Right ventricle myocardium inferior (tissue), 1 donor: ENCODE measurements around the gene ASCC3. TPM values are rescaled to one million over a fixed set of nuclear protein-coding genes. Genes with fewer than 3 reads are reported as not detected.

Experiments used
- ATAC-seq: fragments of 200-7000 bp; cut with Tn5 transposase; one replicate; pipeline ENCODE4 v1.9.1; 2020; ENCODE audit warnings: mild to moderate bottlenecking, moderate library complexity
- DNase-seq: peaks from one replicate; pipeline ENCODE4 v3.0.0; 2021; ENCODE audit errors: missing footprints
- intact Hi-C: fragments of 100-400 bp; cut with DNase I; formaldehyde crosslinking; loops from one replicate; pipeline ENCODE4 v1.11.0; 2022
- total RNA-seq: library from RNA; stranded (reverse); fragmentation: NEBNext Ultra II Directional; extraction: Animal tissue kit (Norgen Biotek cat#: 25700); gene quantifications from one replicate; pipeline ENCODE4 v1.2.1, GENCODE V29; 2021
- donor health status: DM: no; HTN: yes; CAD: no; lungs with severe emphysema.

ASCC3 gene
- total RNA-seq, 1 donor from 2014 or later: 14.5 TPM

DNA sequence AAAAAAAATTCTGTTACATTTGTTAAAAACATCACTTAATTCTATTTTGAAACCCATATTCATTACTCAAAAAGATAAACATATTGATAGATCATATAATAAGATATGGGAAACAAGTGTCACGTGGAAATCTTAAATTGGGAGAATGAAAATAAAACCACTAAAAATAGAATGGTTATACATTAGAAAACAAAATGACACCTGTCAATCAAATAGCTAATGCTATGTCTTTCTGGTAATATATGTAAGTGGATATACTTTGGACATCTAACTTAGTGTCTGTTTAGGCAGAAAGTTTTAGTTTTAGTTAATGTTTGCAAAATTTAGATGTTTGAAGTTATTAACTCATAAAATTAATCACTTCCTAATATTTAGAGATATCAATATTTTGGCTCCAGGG, 321.3 kb downstream of the ASCC3 start:
- DNase-seq (no peak), ATAC-seq (no peak)
- intact Hi-C loops: no loop called here

DNA sequence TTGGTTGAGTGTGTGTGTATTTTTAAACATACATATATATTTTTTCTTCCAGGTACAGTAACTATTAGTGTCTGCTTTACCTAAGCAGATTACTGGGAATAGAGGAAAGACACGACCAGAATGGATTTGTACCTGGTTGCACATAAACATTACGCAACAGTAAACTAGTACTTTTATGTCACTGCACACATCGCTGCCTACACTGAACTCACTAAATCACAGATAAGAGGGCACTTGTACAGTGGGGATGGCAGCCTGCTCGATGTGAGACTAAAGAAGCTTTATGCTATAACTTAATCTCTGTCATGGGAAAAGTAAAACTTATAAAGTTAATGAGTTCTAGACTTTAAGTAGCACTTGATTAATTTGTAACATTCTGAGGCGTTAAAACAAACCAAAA, 326.9 kb downstream of the ASCC3 start:
- intact Hi-C loops: no loop called here
- DNase-seq (no peak), ATAC-seq (no peak)

DNA sequence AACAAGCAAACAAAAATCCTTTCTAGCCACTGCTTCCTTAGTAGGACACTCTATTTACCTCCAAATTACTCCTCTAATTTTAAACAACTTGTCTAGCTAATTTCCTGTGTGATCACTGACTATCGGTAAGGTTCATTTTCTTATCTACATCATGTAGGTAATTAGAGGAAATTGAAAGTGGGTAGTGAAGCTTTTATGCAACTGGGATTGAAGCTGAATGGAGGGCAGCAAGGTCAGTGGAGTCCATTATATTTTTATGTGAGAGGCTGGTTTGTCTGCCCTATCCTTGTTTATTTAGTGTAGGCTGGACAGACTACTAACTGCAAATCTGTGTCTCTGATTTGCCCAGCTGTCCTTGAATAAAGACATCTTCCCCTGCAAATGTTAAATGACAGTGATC, 327.9 kb downstream of the ASCC3 start:
- no peak for DNase-seq
- no peak for ATAC-seq
- intact Hi-C loops: no loop called here

DNA sequence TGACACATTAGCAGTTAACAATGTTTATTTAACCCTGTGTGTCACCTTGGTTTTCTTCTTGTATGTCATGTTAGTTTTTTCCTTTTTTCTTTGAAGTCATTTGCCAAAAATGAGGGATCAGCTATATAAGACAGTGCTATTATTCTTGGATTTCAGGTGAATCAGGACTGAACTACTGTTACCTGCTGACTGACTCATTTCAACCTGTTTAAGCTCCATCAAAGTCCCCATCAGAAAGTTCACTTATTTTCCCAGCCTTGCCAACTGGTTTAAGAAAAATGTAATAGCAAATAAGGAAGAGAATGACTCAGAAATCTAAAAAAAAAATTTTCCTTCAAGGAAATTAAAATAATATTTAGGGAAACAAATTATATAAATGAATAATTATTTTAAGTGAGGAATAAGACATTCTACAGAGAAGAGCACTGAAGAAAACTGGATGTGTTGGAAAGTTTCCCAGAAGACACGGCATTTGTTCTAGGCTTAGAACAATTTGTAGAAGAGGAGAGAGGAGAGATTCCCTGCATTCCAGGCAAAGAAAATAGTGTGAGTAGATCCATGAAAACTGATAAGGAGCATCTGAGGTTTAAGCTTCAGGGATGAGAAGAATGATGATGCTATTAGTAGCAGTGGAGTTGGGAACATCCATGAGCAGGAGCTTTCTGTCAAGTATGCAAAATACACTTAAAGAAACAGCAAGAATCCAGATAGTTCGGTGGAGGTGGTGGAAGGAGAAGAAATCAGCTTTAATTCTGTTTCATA, 331.5 kb downstream of the ASCC3 start:
- intact Hi-C loops: no loop called here
- ATAC-seq (no peak), DNase-seq (no peak)

DNA sequence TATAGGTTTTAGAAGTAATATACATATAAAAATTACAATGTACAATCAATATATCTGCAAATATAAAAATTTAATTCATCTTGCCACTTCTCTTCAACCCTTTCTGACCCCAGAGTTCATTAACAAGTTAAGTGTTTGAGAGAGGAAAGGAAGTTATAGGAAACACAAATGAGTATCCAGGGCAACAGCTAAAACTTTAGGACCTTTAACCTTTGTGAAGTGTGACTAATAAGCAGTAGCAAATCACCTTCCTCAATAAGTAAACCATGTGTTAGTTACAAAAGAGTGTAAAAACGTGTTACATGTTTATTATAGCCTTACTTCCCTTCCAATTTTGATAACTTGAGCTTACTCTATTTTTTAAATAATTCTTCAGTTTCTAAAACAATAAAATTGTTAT, 343.0 kb downstream of the ASCC3 start:
- DNase-seq (no peak), ATAC-seq (no peak)
- intact Hi-C loops: no loop called here

DNA sequence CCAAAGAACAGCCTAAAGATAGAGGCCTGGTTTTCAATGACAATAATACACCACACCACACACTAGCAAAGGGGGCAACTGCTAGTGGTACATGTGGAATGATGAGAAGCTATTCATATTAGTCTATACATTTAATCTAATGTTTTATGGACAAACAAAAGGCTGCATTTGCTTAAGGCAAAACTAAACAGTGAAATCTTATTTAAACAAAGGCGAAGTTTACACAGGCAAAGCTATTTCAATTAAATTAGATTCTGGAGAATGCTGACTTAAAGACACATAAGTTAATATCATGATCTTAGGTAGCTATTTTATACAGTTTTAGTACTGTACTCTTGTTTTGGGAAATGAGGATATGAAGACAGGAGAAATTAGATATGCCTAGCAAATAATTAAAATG, 362.5 kb downstream of the ASCC3 start:
- DNase-seq: no peak
- no peak for ATAC-seq
- intact Hi-C loops: no loop called here

DNA sequence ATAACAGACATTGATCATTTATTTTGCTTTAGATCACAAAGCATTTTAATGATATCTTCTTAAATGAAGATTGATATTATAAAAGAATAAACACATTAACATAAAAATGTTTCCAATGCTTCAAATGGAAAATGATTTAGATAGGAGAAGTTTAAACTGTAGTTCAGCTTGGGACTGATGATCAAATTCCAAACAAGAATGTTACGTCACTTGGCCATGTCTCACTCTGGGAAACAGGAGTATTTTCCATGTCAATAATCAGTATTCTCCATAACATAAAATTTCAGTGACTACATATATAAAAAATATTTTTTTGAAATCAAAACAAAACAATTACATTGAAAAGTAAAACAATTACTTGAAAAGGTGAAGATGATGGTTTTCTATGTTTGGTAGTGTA, 363.5 kb downstream of the ASCC3 start:
- ATAC-seq (no peak), DNase-seq (no peak)
- intact Hi-C loops: no loop called here

DNA sequence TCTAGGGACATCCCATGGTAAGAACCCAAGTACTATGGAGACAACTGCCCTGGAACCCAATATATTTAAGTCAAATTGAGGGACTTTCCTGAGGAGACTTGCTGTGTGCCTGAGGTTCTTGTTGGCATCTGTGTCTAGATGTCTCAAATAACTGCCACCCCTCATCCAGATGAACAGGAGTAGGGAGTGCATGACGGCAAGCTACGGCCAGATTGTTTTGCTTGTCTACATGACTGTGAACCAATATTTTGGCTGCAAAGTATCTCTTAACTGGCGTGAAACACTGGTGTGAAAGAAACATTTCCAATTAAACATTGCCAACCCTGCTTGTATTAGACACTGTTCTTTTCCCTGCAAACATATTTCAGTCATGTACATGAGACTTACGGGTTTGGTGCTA, 364.0 kb downstream of the ASCC3 start:
- DNase-seq (no peak), ATAC-seq (no peak)
- intact Hi-C loops: no loop called here

DNA sequence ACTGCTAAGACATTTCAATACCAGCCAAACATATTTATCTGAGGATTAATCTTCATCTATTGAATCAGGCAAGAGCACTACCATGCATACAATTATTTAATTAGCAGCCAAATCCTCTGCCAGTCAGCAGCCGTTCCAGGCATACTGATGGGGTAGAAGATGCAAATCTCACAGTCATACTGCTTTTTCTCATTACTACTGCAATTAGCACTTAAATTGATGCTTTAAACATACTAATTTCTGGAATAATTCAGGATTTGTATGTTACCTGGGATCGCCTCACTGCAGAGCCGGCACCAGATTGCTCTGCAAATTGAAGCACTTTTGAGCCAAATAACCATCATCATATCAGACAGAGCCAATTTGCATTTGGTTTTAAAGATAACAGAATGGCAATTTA, 366.5 kb downstream of the ASCC3 start:
- intact Hi-C loops: no loop called here
- DNase-seq: no peak
- no peak for ATAC-seq

DNA sequence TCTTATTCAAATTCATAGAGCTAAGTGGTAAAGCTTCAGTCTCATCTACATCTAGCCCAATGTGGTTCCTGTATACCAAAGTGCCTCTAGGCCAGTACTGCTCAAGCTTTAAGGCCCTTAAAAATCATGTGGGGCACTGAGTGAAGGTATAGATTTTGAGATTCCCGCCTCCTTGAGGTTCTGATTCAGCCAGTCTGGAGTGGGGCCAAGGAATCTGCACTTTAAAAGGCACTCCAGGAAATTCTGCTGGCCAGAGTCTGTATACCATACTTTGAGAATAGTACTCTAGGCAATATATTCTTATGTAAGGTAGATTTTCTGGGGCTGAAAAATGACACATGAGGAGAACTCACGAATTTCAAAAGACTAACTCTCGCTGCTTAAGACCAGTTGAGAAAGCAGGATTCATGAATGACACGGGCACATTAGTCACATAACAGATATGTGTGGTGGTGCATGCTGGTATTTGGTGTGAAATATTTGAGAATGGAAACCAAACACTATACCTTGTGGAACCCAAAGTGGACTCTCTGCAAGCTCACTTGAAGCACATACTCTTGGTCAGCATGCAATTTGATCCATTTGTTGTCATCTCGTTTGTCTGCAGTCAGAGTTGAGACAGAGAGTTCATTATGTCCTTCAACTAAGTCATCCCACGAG, 368.8 kb downstream of the ASCC3 start:
- no peak for DNase-seq
- ATAC-seq: no peak
- intact Hi-C loops: no loop called here

DNA sequence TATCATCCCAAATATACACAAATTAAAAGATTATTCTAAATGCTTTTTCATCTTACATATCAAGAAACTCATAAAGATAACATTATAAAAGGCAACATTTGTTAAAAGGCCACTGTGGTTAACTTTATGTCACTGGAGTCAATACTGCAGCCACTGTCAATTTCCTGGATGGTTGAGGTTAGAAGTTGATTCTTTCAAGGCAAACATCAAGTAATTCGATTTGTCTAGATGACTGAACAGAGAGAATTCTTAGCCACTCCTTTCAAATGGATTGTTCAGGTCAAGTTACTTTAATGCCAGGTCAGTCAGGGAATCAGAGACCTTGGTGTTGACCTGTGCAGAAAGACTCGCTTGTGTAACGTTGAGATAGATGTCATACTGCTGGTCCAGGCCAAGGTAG, 372.0 kb downstream of the ASCC3 start:
- DNase-seq: no peak
- ATAC-seq: no peak
- intact Hi-C loops: no loop called here

DNA sequence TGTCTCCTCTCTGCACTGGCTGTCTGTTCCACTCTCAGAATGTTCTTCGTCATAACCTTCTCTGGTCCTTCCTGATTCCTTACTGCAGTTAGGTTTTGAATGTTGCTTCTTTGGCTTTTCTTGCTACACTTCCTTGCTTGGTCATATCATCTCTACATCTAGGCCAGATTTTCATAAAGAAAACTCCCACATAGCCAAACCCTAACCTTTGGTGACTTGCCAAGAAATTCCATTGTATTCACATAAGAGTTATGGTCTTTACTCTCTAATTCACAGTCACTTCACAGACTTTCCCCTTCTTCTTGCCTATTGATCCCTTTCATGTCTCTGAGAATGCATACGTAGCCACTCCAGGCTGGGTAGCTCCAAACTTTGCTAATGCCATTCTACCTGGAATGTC, 374.5 kb downstream of the ASCC3 start:
- intact Hi-C loops: no loop called here
- no peak for DNase-seq
- ATAC-seq: no peak

DNA sequence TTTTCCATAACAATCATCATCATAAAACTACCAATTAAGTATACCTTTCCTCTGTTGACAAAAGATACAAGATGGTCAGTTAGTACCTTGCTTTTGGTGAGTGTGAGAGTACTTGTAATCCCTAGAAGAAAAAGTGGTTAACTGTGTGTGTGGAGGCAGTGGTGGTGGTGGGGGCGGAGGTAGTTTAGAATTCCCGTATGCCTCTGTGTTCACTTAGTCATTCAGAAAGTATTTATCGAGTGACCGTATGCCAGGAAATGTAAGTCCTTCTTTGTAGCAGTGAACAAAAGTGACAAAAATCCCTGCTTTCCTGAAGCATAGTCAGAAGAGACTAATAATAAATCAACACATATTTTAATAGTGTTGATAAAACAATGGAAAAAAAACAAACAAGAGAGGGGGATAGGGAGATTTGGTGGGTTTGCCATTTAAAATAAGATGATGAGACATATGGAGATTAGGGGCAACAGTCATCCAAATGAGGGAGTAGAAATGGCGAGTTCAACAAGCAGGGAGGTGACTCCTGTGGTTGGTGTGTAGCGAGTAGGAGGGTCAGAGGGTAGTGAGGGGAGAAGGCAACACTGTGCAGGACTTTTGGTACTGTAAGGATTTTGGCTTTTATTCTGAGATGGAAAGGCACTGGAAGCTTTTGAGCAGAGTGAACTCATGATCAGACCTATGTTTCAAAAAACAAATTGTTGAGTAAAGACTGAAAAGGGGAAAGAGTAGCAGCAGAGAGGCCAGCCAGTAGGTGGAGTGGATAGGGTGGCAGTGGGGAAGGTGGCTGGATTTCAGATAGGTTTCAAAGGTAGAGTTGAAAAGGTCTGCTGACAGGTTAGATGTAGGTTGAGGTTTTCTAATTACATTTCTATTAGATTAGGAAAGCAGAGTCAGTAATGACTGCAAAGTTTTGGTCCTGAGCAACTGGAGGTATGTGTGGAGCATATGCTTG, 376.1 kb downstream of the ASCC3 start:
- intact Hi-C loops: no loop called here
- ATAC-seq: no peak

DNA sequence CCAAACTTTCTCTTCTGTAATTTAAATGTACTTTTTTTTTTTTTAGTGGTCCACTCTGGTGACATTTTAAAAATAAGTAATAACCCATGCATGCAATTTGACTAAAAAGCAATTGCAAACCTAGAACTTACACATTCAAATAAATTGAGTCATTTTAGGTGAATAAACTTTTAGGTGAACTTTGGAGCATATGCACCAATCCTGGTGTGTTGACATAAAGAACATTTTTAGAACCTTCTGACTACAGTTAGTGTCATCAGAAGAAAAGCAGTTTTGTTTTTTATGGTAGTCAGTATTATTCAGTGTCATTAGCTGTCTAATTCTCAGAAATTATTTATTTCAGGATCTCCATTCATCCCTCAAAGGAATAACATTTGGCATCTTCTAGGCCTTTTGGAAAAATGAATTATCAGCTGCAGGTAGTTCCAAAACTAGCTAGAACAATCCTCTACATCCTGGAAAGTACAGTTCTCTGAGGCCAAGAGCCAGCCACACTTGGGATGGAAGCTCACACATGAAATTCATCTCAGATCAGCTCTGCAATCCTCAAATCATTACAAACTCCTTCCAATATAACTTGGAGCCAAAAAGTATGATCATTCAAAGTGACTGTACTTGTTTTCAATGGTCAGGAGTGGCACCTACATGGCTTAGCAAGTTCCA, 378.0 kb downstream of the ASCC3 start:
- intact Hi-C loops: no loop called here
- no peak for DNase-seq
- ATAC-seq: no peak

More for the DNA sequence above, 376.1 kb downstream of the ASCC3 start:
- no peak for DNase-seq

DNA sequence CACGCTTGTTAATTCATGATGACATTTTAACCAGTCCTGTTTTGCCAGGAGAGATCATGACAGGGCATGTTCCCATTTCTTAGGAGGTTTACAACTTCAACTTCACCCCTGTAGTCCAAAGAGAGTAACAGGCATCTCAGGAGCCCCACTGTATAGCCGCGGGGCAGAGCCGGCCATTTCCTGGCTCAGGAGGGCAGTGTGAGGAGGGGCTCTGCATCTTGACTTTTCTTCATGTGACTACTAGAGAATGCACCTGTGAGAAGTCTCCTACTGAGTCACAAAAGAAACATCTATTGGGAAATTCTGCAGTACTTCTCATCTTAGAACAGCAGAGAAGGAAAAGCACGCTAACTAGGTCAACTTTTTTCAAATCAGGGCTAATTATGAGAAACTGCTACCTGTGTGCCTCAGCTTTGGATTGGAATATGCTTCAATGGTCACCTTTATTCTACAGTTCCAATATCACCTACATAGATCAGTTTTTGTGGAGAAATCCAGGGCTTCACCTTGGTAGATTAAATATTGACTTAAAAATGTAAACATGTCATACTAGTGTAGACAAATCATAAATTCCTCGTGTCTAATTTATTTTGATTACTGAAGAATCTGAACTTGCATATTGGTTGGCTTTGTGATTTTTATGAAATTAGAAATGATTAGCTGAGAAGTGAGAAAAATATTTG, 387.8 kb downstream of the ASCC3 start:
- ATAC-seq (no peak), DNase-seq (no peak)
- intact Hi-C loops: no loop called here

DNA sequence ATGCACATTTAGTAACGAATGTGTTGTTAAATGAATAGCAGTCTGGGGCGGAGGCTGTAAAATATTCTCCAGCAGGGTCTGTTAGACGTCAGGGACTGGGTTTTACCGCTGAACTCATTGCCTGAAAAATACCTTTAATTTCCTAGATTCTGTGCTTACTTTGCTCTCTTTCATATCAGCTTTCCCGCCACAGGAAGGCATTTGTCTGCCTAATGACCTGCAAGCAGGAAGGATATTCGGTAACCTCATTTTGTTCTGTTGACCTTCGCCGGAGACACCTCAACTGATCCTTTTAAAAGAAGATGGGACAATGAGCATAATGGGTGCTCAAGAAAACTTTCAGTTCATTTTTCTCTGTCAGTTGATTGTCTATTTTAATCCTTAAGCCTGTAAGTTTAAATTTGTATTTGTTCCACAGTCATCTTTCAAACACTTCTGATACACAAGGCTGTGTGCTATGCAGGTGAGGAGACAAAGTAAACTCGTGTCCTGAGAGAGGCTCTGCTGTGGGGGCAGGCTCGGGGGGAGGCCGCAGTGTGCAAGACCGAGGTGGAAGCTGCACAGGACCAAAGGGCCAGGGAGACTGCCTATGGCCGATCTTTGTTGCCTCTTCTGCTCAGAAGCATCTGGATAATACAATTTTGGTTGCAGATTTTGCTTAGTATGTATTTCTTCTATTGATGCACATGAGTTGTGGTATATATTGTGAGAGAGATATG, 389.0 kb downstream of the ASCC3 start:
- ATAC-seq (no peak), DNase-seq (no peak)
- intact Hi-C loops: no loop called here

DNA sequence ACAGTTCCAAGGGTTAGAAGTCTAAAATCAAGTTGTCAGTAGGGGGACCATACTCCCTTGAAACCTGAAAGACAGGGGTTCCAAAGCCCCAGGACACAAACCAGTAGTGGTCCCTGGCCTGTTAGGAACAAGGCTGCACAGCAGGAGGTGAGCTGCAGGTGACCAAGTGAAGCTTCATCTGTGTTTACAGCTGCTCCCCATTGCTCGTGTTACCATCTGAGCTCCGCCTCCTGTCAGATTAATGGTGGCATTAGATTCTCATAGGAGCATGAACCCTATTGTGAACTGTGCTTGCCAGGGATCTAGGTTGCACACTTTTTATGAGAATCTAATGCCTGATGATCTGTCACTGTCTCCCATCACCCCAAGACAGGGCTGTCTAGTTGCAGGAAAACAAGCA, 391.1 kb downstream of the ASCC3 start:
- no peak for ATAC-seq
- DNase-seq: no peak
- intact Hi-C loops: no loop called here

DNA sequence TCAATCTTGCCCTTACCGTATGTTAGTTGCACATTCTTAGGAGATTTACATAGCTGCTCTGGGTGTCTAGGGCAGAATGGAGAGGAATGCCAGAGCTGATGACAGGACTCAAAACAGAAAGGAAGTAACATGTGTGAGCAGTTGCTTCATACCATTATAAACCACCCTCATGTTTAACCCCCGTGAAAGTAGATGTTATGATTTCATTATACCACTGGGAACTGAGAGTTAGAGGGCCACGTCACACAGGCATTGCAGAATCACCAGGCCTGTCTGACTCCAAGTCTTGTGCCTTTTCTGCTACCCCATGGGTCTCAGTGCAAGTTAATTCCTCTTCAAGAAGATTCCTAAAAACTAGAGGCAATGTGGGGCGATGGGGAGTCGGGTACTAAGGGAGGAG, 392.9 kb downstream of the ASCC3 start:
- ATAC-seq (no peak), DNase-seq (no peak)
- intact Hi-C loops: no loop called here
